GM12878 (cell line): ENCODE data around the gene LRP2BP. TPM values are rescaled to one million over a fixed set of nuclear protein-coding genes. Genes with fewer than 3 reads are reported as not detected.

Experiments
- ATAC-seq: fragments of 200-7000 bp; cut with Tn5 transposase; 3 replicates; pipeline ENCODE4 v1.9.1; 2020; ENCODE audit warnings: mild to moderate bottlenecking, moderate library complexity
- BruUV-seq: library from RNA; stranded (reverse); fragments of 400-500 nt; replicated peaks from 2 replicates; lab custom pipeline; 2021; lab: Mats Ljungman, UMichigan
- CTCF ChIA-PET: fragments of 300-600 bp; sonication (Branson Sonifier 250); formaldehyde crosslinking; extraction: SDS; loops from one replicate; lab custom pipeline; 2021; ENCODE audit warnings: inconsistent platforms; lab: Yijun Ruan, JAX
- POLR2A ChIA-PET: fragments of 350-600 bp; formaldehyde crosslinking; extraction: SDS; loops from one replicate; lab custom pipeline; 2021; ENCODE audit warnings: inconsistent platforms; lab: Charles Lee
- RAD21 ChIA-PET: fragments of 300-600 bp; sonication (Branson Sonifier 250); formaldehyde crosslinking; loops from one replicate; lab custom pipeline; 2023; ENCODE audit warnings: antibody characterized with exemption; ENCODE audit not compliant: unreplicated experiment; lab: Charles Lee
- SMC1A ChIA-PET: fragments of 300-600 bp; sonication (Branson Sonifier 250); formaldehyde crosslinking; loops from one replicate; lab custom pipeline; 2023; ENCODE audit not compliant: unreplicated experiment, uncharacterized antibody; lab: Charles Lee
- DNase-seq: peaks from one replicate; pipeline ENCODE4 v3.0.0-alpha.2; 2011; ENCODE audit warnings: low read depth, low spot score
- FAIRE-seq: peaks from 3 replicates; lab custom pipeline; 2011; peaks lifted over from hg19 to GRCh38; lab: Jason Lieb, UNC
- H2AFZ ChIP-seq: 2 replicates; pipeline ENCODE4 v1.6.0; 2011; ENCODE audit warnings: low read depth, low read length, control low read depth; ENCODE audit not compliant: control insufficient read depth
- H3K27ac ChIP-seq: 2 replicates; pipeline ENCODE4 v1.5.1; 2011; ENCODE audit warnings: control low read depth; ENCODE audit not compliant: control insufficient read depth, insufficient read depth
- H3K27me3 ChIP-seq, 2 experiments: replicated peaks in 1 of 2; 2 replicates each; pipeline versions ENCODE4 v1.6.0 to v1.6.1; 2011; ENCODE audit warnings: low read length in 1 of 2; ENCODE audit not compliant: control insufficient read depth in 2 of 2, insufficient read depth in 2 of 2
- H3K36me3 ChIP-seq, 2 experiments: 2 replicates each; pipeline ENCODE4 v1.5.1; 2011; ENCODE audit warnings: low read length in 1 of 2; ENCODE audit not compliant: control insufficient read depth in 2 of 2, insufficient read depth in 2 of 2
- H3K4me1 ChIP-seq: 2 replicates; pipeline ENCODE4 v1.6.1; 2011; ENCODE audit warnings: mild to moderate bottlenecking, low read length, moderate library complexity, mixed read lengths; ENCODE audit not compliant: control insufficient read depth, insufficient read depth
- H3K4me2 ChIP-seq: 2 replicates; pipeline ENCODE4 v1.6.0; 2011; ENCODE audit warnings: control low read depth; ENCODE audit not compliant: control insufficient read depth, insufficient read depth
- H3K4me3 ChIP-seq: fragments of 200-600 bp; sonication (generic); 2 replicates; pipeline ENCODE4 v1.5.1; 2016
- H3K79me2 ChIP-seq: 2 replicates; pipeline ENCODE4 v1.6.0; 2011; ENCODE audit warnings: low read length; ENCODE audit not compliant: control insufficient read depth, insufficient read depth
- H3K9ac ChIP-seq: 2 replicates; pipeline ENCODE4 v1.8.0; 2011; ENCODE audit warnings: low read length, control low read depth, mixed read lengths; ENCODE audit not compliant: control insufficient read depth, insufficient read depth
- H3K9me3 ChIP-seq: replicated peaks from 3 replicates; pipeline ENCODE4 v1.5.1; 2011; ENCODE audit warnings: mild to moderate bottlenecking, low read length; ENCODE audit not compliant: control insufficient read depth, insufficient read depth
- H4K20me1 ChIP-seq: 2 replicates; pipeline ENCODE4 v1.6.0; 2011; ENCODE audit not compliant: control insufficient read depth, insufficient read depth
- CEBPB ChIP-seq, 2 experiments: fragments of 150-350 bp in 1 of 2; IDR thresholded peaks; 2 replicates each; pipeline ENCODE4 v1.6.1; 2012 to 2014; ENCODE audit warnings: low read depth in 2 of 2, low read length in 2 of 2, borderline replicate concordance in 1 of 2, inconsistent platforms in 1 of 2
- CREB1 ChIP-seq: IDR thresholded peaks from 2 replicates; pipeline ENCODE4 v1.6.1; 2012; ENCODE audit warnings: low read depth, mild to moderate bottlenecking, inconsistent platforms
- E2F8 ChIP-seq: fragments of 450-650 bp; IDR thresholded peaks from 2 replicates; pipeline ENCODE4 v1.6.1; 2018; ENCODE audit warnings: mild to moderate bottlenecking, low read depth, moderate library complexity; ENCODE audit not compliant: partially characterized antibody
- FOXM1 ChIP-seq: IDR thresholded peaks from 2 replicates; pipeline ENCODE4 v1.6.1; 2012; ENCODE audit warnings: low read depth, mild to moderate bottlenecking, inconsistent platforms, low read length, moderate library complexity
- HDAC2 ChIP-seq: fragments of 200-600 bp; sonication (generic); IDR thresholded peaks from 2 replicates; pipeline ENCODE4 v1.6.1; 2017
- HDAC6 ChIP-seq: fragments of 200-600 bp; sonication (generic); IDR thresholded peaks from one replicate; pipeline ENCODE4 v1.8.0; 2017; ENCODE audit warnings: antibody characterized with exemption; ENCODE audit not compliant: unreplicated experiment
- IRF3 ChIP-seq: fragments of 450-650 bp; IDR thresholded peaks from 2 replicates; pipeline ENCODE4 v1.6.1; 2014; ENCODE audit warnings: mild to moderate bottlenecking
- MTA2 ChIP-seq: fragments of 450-650 bp; IDR thresholded peaks from 2 replicates; pipeline ENCODE4 v1.6.1; 2016; ENCODE audit warnings: low read depth, mild to moderate bottlenecking, moderate library complexity
- NFYA ChIP-seq: IDR thresholded peaks from 2 replicates; pipeline ENCODE4 v1.6.1; 2011; ENCODE audit warnings: low read depth, mild to moderate bottlenecking, low read length, improper control_type of control experiment, borderline replicate concordance
- RAD51 ChIP-seq: fragments of 450-650 bp; IDR thresholded peaks from 2 replicates; pipeline ENCODE4 v1.6.1; 2016; ENCODE audit warnings: moderate library complexity, mild to moderate bottlenecking, inconsistent platforms
- SRF ChIP-seq, 2 experiments: IDR thresholded peaks; 2 replicates each; pipeline ENCODE4 v1.6.1; 2011; ENCODE audit warnings: low read depth in 2 of 2, low read length in 2 of 2, mild to moderate bottlenecking in 1 of 2, moderate library complexity in 1 of 2
- WGBS: methylation state at CpG from one replicate; pipeline ENCODE4 v1.1.6; 2016; ENCODE audit warnings: low lambda C conversion rate; ENCODE audit not compliant: insufficient replicate concordance, insufficient coverage; ENCODE audit errors: missing lambda C conversion rate; 5-methylcytosine and 5-hydroxymethylcytosine counted together
- in situ Hi-C: fragments of 300-500 bp; cut with MboI; formaldehyde crosslinking; loops from 9 replicates; pipeline ENCODE4 v1.14.3; 2018; ENCODE audit warnings: mixed read lengths
- intact Hi-C: fragments of 100-400 bp; cut with micrococcal nuclease; formaldehyde crosslinking; loops from one replicate; pipeline ENCODE4 v1.14.2; 2022; ENCODE audit not compliant: unreplicated experiment
- polyA plus RNA-seq, 11 experiments: library from polyadenylated mRNA; depleted of rRNA in 4 of 11; unstranded in 6 of 11; stranded (reverse) in 5 of 11; fragments of >200 nt; fragmentation: Nextera tagmentation in 4 of 11; fragmentation: Illumina TruSeq in 1 of 11; extraction: Ambion mirVana in 4 of 11; extraction: Trizol in 1 of 11; gene quantifications; 1 replicate in 1 of 11; 2 replicates in 10 of 11; pipeline versions ENCODE4 v1.2.1 to v1.2.3, GENCODE V29; 2011 to 2016; ENCODE audit warnings: inconsistent platforms in 2 of 11, missing spikeins in 2 of 11, low read depth in 1 of 11
- total RNA-seq, 4 experiments: library from RNA; depleted of rRNA in 3 of 4; stranded (reverse); fragments of >200 nt in 3 of 4; fragmentation: Illumina TruSeq in 1 of 4; extraction: Trizol in 1 of 4; gene quantifications; 2 replicates each; pipeline versions ENCODE4 v1.2.1 to v1.2.3, GENCODE V29; 2013 to 2021

Gene LRP2BP
- total and polyA plus RNA-seq, 10 of the 15 experiments (the other 5 are each of a cell fraction or from before 2014, with no cell fraction given): 0.27 to 5.2 (median 1.0) TPM

- 69% methylated on average over 9 of the region's 10 CpGs for WGBS
- TF ChIP-seq FOXM1: no peak
- TF ChIP-seq HDAC6: no peak
- no peak for TF ChIP-seq SRF (IDR thresholded peaks at IDR 0.05; ENCODE audit: low read depth in 2 of 2, low read length in 2 of 2)
- no peak for TF ChIP-seq HDAC2
- TF ChIP-seq CREB1: no peak
- TF ChIP-seq NFYA: no peak
- no peak for TF ChIP-seq RAD51
- TF ChIP-seq CEBPB (IDR thresholded peaks at IDR 0.05; ENCODE audit: borderline replicate concordance in 1 of 2, low read depth in 2 of 2, low read length in 2 of 2): no peak
- TF ChIP-seq MTA2: no peak
- TF ChIP-seq IRF3: no peak
- no peak for TF ChIP-seq E2F8
- TF ChIP-seq, all 136 proteins: peak for 0
- no TSS peak for BruUV-seq
- H3K27ac ChIP-seq: no peak overlapping the region; the same call in 1 of the 2 replicates
- ChIA-PET CTCF (interaction anchor here (1.3 kb wide), 1 partner anchor 10 kb away, joined by 6 read pairs; the partner anchor contains the start of gene LRP2BP), RAD21 (interaction anchor here (0.9 kb wide), 1 partner anchor 9 kb away, joined by 4 read pairs; no protein-coding TSS in a partner anchor), SMC1A (interaction anchor here (0.7 to 1.9 kb wide), 4 partner anchors 8 to 230 kb away, joined by 3 to 9 read pairs (median 4); partner anchors contain the start of gene LRP2BP), POLR2A (interaction anchor here (0.7 to 1.3 kb wide), 3 partner anchors 19 to 32 kb away, joined by 3 to 4 read pairs (median 3); no protein-coding TSS in a partner anchor)
- FAIRE-seq: no peak
- ATAC-seq: no peak
- intact Hi-C loops (no loop called here), in situ Hi-C loops (no loop called here)
- no peak for DNase-seq
- H3K9ac ChIP-seq: no peak overlapping the region
- no peaks in the 10 kb centered on the region for H4K20me1 ChIP-seq
- no peak overlapping the region for H3K4me3 ChIP-seq
- no peak overlapping the region for H2AFZ ChIP-seq
- H3K27me3 ChIP-seq: no peaks in the 10 kb centered on the region
- H3K4me2 ChIP-seq: no peak overlapping the region
- no peaks in the 10 kb centered on the region for H3K4me1 ChIP-seq
- no peaks in the 10 kb centered on the region for H3K79me2 ChIP-seq
- no peaks in the 10 kb centered on the region; the same call in 2 of the 3 replicates for H3K9me3 ChIP-seq
- H3K36me3 ChIP-seq: no peaks in the 10 kb centered on the region
Measured at GRCh38 chr4:185384930-185385331, 10.8 kb downstream of the LRP2BP start.
